ENCODE data around the gene HDAC4.

HDAC4 gene

GRCh38 chr2:239227661-239228371 is 173.0 kb downstream of the HDAC4 start:
- DNase-seq: no peak

DNA sequence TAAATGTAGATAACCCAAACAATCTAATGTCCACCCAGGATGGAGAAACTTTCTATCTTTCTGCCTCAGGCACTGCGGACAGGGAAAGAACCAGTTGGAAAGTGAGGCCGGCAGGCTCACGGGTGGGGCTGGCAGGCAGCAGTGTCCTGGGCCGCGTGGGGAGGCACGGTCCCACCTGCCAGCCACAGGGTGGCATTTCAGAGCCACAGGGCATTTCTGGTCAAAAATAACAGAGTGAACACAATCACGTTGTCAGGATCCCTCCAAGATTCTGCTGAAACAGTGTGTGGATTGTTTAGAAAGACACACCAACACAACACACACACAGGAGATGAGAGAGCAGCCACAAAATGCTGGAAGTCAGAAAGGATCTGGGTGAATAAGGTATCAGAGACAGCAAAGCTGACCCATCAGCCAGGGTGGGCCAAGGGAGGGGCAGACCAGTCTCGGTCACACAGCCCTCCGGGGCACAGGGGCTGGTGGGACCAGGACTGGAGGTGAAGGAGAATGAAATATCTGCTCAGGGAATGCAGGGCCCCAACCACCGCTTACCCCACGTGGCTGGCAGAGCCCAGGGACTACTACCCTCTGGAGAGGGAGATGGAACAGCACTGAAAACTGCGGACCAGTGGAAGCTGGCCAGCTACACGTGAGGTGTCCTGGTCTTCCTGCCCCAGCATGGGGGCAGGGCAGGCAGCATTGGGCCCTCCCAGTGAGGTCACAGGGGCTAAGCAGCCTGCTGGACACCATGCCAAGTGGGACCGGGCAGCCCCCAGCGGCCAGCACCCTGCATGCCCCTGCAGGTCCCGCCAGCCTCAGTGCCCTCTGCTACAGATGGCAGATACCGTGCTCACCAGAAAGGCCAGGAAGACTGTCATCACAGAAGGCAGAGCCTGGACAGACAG is 173.9 kb downstream of the HDAC4 start:
- DNase-seq: no peak

DNA sequence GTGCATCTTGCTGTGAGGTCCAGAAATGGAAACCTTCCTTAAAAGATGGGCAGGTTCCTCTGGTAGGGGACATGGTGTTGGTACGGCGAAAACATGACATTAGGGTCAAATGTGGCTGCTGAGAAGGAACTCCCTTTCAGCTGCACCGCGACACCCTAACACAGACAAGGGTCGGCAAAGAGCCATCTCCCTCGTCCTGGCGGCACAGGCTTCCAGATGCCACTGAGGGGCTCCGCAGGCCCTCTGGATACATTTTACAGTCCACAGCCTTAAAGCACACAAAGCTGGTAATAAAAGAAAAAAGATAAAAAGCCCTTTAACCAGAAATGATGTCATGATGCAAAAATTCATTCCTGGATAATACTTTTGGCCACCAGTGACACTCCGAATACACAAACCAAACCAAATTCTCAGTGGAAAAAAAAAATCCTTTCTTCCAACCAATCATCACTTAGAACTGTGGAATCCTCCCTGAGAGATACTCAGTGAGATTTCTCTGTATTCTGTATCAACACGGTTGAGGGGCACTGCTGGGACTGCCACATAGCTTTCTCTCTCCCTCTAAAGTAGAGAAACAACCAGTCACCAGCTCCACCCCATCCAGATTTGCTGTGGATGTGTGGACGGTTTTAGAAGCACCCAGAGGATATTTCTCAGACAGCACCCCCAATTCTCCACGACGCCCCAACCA is 174.8 kb downstream of the HDAC4 start:
- no peak for DNase-seq

- DNase-seq: no peak
These were observed 175.4 kb downstream of the HDAC4 start for GRCh38 chr2:239225371-239225851.

DNA sequence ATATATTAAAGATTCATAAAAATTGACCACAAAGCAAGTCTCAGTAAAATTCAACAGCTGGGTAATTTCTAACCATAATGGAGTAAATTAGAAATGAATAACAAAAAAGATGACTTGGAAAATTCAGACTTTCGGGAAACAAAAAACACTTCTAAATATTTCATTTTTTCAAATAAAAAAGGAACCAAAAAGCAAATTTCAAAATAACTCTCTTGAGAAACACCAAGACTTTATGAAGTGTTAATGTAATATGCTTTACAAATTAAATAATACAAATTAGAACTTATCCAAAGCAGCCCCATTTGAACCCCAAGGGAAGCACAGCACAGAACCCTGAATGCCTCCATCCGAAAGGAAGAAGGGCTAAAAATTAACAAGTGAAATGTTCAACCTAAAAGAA is 175.9 kb downstream of the HDAC4 start:
- DNase-seq: no peak

- DNase-seq: no peak
These were observed 176.6 kb downstream of the HDAC4 start for GRCh38 chr2:239224199-239224570.

- DNase-seq: no peak
These were observed 177.3 kb downstream of the HDAC4 start for GRCh38 chr2:239223310-239224198.

DNA sequence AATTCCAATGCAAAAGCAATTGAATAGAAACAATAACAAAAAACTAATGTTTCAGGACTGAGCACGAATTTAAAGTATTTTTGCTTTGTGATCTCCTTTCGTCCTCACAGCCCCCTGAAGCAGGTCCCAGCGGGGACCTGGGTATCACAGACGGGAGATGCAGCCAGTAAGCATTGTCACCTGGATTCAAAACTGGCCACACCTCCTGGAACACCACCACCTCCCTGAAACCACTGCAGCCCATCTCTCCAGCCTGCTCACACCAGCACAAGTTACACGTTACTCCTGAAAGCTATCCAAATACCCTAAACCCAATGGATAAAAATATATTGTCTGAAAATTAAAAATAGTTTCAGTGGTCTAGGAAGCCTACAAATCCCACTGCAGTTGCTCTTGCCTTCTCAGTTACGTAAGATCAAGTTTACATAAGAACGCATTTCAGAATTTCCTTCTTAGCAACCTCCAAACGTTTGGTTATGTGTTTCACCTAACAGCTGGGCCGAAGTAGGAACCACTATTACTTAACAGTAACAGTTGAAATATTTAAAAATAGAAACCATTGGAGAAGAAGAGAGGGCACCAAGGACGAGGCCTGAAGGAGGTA is 178.0 kb downstream of the HDAC4 start:
- peak; percentile 95 for DNase-seq

GRCh38 chr2:239222312-239222660 is 178.5 kb downstream of the HDAC4 start:
- DNase-seq: peak; percentile 77

DNA sequence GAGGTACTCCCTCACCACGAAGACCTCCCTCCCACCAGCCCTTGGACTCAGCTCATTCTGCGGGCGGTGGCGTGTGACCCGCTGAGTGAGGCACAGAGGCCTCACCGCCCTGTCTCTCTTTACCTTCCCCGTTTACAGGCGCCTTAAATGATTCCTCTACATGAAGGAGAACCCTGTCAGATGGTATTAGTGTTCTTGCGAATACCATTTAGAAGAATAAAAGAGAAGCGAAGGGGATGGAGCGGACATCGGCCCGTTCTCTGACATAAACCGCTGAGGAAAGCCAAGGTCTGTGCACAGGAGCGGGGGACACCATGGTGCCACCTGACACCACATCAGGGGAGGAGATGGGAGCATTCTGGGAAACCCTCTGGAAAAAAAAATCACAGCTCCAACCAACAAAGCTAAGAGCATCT is 179.8 kb downstream of the HDAC4 start:
- DNase-seq: no peak

- no peak for DNase-seq
These were observed 180.5 kb downstream of the HDAC4 start for GRCh38 chr2:239220341-239220740.

- no peak for DNase-seq
These were observed 184.1 kb downstream of the HDAC4 start for GRCh38 chr2:239216614-239217273.

GRCh38 chr2:239215988-239216613 is 184.7 kb downstream of the HDAC4 start:
- no peak for DNase-seq

DNA sequence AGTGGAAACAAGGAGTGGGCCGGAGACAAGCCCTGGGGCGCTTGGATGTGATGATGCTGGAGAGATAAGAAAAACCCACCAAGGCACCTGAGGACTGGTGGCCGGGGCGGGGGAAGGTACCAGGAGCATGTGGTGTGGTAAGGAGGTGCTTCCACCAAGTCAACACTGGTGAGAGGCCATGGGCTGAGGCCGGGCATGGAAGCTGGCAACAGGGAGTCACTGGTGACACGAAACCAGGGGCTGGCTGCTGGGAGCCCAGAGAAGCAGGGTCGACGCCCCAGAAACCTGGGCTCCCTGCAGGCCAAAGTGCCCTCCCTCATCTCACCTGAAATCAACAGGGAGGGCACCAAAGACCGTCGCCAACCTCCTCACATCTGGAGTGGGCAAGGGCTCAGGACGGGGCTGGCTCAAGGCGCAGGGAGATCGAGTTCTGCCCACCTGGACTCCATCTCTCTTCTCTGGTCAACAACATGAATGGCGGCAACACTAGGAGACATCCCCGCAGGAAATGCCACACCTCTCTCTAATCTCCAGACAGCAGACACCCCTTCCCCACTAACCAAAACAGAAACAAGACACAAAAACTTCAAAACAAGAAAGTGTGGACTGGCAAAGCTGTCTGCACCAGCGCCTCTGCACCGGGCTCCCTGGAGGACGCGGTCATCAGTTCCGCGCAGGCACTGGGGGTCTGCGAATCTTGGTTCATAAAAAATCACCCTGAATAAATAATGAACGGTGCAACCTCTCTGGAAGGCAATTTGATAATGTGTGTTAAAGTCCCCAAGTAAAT is 185.5 kb downstream of the HDAC4 start:
- no peak for DNase-seq

GRCh38 chr2:239214725-239215124 is 186.1 kb downstream of the HDAC4 start:
- DNase-seq: no peak

- no peak for DNase-seq
These were observed 187.1 kb downstream of the HDAC4 start for GRCh38 chr2:239213643-239214101.

DNA sequence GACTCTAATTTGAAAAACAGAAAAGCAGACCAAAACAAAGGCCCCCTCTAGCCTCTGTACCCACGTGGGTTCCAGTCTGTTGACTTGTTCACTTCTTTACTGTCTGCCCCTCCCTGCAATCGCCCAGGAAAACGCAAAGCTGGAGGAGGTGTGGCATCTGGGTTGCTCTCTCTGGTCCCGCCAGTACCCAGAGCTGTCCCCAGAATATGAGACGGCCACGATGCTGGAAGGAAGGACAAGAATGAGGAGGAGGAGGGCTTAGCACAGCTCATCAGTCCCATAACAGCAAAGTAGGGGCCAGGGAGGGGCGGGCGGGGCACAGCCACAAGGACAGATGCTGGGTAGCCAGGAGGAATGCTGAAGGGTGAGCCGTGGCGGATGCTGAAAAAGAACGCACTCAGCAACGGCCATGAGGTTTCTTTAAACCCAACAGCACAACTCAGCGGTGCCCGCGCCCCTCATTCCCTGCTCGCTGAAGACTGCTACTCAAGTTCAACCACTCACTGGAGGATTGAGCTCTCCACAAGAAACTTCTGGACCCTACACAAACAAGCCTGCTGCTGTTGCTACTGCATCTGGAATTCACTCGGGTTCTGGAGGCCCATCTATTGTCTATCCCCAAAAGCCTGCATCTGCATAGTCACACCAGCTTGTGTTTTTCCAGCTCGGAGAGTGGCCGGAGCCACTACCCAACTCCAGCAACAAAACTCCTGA is 187.7 kb downstream of the HDAC4 start:
- DNase-seq: no peak

- no peak for DNase-seq
These were observed 188.5 kb downstream of the HDAC4 start for GRCh38 chr2:239212121-239212928.
